Measurements from ENCODE around the gene MEX3A.

- TF ChIP-seq POLR2A (IDR thresholded peaks at IDR 0.05; ENCODE audit: low read length): no peak
- TF ChIP-seq, protein P1, sequence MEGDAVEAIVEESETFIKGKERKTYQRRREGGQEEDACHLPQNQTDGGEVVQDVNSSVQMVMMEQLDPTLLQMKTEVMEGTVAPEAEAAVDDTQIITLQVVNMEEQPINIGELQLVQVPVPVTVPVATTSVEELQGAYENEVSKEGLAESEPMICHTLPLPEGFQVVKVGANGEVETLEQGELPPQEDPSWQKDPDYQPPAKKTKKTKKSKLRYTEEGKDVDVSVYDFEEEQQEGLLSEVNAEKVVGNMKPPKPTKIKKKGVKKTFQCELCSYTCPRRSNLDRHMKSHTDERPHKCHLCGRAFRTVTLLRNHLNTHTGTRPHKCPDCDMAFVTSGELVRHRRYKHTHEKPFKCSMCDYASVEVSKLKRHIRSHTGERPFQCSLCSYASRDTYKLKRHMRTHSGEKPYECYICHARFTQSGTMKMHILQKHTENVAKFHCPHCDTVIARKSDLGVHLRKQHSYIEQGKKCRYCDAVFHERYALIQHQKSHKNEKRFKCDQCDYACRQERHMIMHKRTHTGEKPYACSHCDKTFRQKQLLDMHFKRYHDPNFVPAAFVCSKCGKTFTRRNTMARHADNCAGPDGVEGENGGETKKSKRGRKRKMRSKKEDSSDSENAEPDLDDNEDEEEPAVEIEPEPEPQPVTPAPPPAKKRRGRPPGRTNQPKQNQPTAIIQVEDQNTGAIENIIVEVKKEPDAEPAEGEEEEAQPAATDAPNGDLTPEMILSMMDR (IDR thresholded peaks at IDR 0.05): no peak
- no peak for TF ChIP-seq HOXA7 (CRISPR knock-in tag; IDR thresholded peaks at IDR 0.05)
- TF ChIP-seq, protein P2, sequence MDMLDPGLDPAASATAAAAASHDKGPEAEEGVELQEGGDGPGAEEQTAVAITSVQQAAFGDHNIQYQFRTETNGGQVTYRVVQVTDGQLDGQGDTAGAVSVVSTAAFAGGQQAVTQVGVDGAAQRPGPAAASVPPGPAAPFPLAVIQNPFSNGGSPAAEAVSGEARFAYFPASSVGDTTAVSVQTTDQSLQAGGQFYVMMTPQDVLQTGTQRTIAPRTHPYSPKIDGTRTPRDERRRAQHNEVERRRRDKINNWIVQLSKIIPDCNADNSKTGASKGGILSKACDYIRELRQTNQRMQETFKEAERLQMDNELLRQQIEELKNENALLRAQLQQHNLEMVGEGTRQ (IDR thresholded peaks at IDR 0.05): no peak
- no peak for TF ChIP-seq RARB (CRISPR knock-in tag; IDR thresholded peaks at IDR 0.05)
- TF ChIP-seq SMC3 (IDR thresholded peaks at IDR 0.05): no peak
- no peak for TF ChIP-seq NFE2L2 (conservative IDR thresholded peaks at IDR 0.05; ENCODE audit: low read length)
- TF ChIP-seq BCL3 (IDR thresholded peaks at IDR 0.05): no peak
- no peak for TF ChIP-seq ZFP36 (IDR thresholded peaks at IDR 0.05; ENCODE audit: borderline replicate concordance, partially characterized antibody)
- no peak for TF ChIP-seq KDM5A (IDR thresholded peaks at IDR 0.05)
- no peak for TF ChIP-seq REST (IDR thresholded peaks at IDR 0.05)
- no peak for TF ChIP-seq EP300 (IDR thresholded peaks at IDR 0.05)
Observed at GRCh38 chr1:156063997-156064285, 18.3 kb downstream of the MEX3A start.

All from A549 (cell line).